Measurements from ENCODE around the gene MRPL22. TPM values are rescaled to one million over a fixed set of nuclear protein-coding genes. Genes with fewer than 3 reads are reported as not detected.

MRPL22 gene
- total and polyA plus RNA-seq, 2 of the 13 experiments (the other 11 are each of a cell fraction or from before 2014, with no cell fraction given), result 66.8 to 84.8 TPM

GRCh38 chr5:154937718-154938466 lies 3.0 kb upstream of the MRPL22 start, which contains the start of gene GEMIN5 (continued):
- no peak for TF ChIP-seq ZKSCAN8 (CRISPR knock-in tag; IDR thresholded peaks at IDR 0.05; ENCODE audit: borderline replicate concordance)
- no peak for TF ChIP-seq ZNF562 (CRISPR knock-in tag; IDR thresholded peaks at IDR 0.05; ENCODE audit: borderline replicate concordance)
- peak; percentile 77 for TF ChIP-seq MXD3 (CRISPR knock-in tag; IDR thresholded peaks at IDR 0.05)
- TF ChIP-seq DRAP1 (CRISPR knock-in tag; IDR thresholded peaks at IDR 0.05), result peak; percentile 89
- no peak for TF ChIP-seq NFYB (CRISPR knock-in tag; IDR thresholded peaks at IDR 0.05)
- peak; percentile 90; the same call in 1 of the 2 replicates for TF ChIP-seq ZNF33A (CRISPR knock-in tag; IDR thresholded peaks at IDR 0.05; ENCODE audit: borderline replicate concordance)
- TF ChIP-seq HNRNPLL (IDR thresholded peaks at IDR 0.05; ENCODE audit: low read depth, low read length, poor library complexity, severe bottlenecking), result peak; percentile 76
- TF ChIP-seq XRCC5 (optimal IDR thresholded peaks at IDR 0.05; ENCODE audit: low read length), result peak; percentile 86
- TF ChIP-seq ZNF652 (CRISPR knock-in tag; IDR thresholded peaks at IDR 0.05; ENCODE audit: borderline replicate concordance, low read depth), result no peak
- TF ChIP-seq ZNF556 (CRISPR knock-in tag; IDR thresholded peaks at IDR 0.05; ENCODE audit: borderline replicate concordance), result peak; percentile 97
- TF ChIP-seq RFX1 (IDR thresholded peaks at IDR 0.05), result no peak
- TF ChIP-seq HMGXB3 (CRISPR knock-in tag; IDR thresholded peaks at IDR 0.05; ENCODE audit: borderline replicate concordance), result peak; percentile 22; the same call in 1 of the 2 replicates
- TF ChIP-seq ZNF674 (CRISPR knock-in tag; IDR thresholded peaks at IDR 0.05; ENCODE audit: low read depth), result no peak
- no peak for TF ChIP-seq XBP1 (CRISPR knock-in tag; IDR thresholded peaks at IDR 0.05)
- peak; percentile 94 for TF ChIP-seq MYC (CRISPR knock-in tag; IDR thresholded peaks at IDR 0.05; ENCODE audit: borderline replicate concordance)
- TF ChIP-seq ZBTB4 (CRISPR knock-in tag; IDR thresholded peaks at IDR 0.05; ENCODE audit: borderline replicate concordance), result peak; percentile 96
- TF ChIP-seq ZFP82 (CRISPR knock-in tag; IDR thresholded peaks at IDR 0.05; ENCODE audit: borderline replicate concordance), result peak; percentile 93; the same call in 1 of the 2 replicates
- TF ChIP-seq MIER2 (CRISPR knock-in tag; IDR thresholded peaks at IDR 0.05), result no peak; the same call in 1 of the 2 replicates
